GM21515 (cell line): ENCODE results near the gene TDRD6.
"Not testable (repeated sequence)": the region's sequence is repeated elsewhere in the genome, so short reads cannot be mapped to it uniquely, and the experiment has no call there.

Experiments
- ATAC-seq: cut with Tn5 transposase; IDR thresholded peaks from one replicate; pipeline ENCODE4 v1.9.1; 2021; ENCODE audit not compliant: unreplicated experiment

The TDRD6 gene

DNA sequence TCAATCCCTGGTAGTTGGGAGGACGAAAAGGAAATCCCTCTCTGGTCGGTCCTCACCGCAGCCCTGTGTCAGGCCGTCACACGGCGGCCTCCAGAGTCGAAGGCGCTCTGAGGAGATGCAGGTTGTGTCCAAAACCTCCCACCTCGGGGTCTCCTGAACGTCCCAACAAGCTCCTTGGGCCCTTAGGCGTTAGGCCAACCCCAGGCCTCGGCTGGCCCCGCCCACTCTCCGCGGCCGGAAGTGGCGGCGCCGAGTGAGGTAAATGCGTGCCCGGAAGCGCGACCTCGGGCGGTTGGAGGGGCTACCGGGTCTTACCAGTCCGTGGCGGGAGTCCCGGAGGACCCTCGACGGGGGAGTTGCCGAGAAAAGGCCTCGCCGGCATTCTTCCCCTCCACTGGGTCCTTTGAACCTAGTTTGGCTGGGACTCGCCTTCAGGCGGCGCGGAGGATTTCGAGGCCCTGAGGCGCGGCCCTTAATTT, at the start of gene TDRD6:
Gene TDRD6, plus strand, starts transcription at position 267 of the 479 bp plus-strand sequence. CDS start 244 bp downstream, outside the sequence.
- ATAC-seq = no peak

DNA sequence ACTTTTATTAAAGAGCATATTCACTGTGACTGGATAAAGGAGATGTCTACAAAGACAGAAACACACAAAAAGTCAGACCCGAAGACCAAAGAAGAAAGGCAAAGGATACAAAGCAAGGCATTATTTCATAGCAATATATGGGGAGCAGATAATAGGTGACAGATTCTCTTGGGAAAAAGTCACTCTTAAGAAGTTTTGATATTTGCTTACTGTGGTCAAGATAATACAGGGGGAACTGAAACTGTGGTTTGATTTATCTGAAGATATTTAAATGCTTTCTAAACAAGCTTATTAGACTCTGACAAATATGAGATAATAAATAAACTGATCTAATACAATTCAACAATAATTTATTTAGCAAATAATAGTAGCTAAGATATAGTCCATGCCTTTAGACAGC, 49.8 kb upstream of the TDRD6 start:
- no peak for ATAC-seq

DNA sequence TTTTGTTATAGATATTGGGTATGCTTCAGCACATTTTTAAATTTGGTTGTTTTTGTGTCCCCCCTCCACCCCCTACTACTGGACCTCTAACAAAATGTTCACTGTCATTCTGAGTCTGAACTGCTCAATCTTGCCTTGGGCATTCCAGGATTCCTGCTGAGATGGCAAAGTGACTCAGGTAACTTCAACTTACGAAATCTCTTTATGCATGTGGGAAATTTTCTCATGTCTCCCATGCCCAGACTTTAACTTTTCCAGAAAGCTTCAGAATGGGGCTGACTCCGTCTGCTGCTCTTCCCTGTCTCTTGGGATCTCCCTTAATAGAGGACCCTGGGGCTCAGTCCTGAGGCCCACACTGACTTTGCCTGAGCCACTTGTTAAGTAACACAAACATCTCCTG, 49.0 kb upstream of the TDRD6 start:
- ATAC-seq = no peak

- no peak for ATAC-seq
Observed at GRCh38 chr6:46642928-46643751, 44.5 kb upstream of the TDRD6 start.

GRCh38 chr6:46645265-46645664, 42.4 kb upstream of the TDRD6 start:
- ATAC-seq = no peak

DNA sequence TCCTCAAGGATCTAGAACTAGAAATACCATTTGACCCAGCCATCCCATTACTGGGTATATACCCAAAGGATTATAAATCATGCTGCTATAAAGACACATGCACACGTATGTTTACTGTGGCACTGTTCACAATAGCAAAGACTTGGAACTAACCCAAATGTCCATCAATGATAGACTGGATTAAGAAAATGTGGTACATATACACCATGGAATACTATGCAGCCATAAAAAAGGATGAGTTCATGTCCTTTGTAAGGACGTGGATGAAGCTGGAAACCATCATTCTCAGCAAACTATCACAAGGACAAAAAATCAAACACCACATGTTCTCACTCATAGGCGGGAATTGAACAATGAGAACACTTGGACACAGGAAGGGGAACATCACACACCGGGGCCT, 39.6 kb upstream of the TDRD6 start:
- ATAC-seq = not testable (repeated sequence)

DNA sequence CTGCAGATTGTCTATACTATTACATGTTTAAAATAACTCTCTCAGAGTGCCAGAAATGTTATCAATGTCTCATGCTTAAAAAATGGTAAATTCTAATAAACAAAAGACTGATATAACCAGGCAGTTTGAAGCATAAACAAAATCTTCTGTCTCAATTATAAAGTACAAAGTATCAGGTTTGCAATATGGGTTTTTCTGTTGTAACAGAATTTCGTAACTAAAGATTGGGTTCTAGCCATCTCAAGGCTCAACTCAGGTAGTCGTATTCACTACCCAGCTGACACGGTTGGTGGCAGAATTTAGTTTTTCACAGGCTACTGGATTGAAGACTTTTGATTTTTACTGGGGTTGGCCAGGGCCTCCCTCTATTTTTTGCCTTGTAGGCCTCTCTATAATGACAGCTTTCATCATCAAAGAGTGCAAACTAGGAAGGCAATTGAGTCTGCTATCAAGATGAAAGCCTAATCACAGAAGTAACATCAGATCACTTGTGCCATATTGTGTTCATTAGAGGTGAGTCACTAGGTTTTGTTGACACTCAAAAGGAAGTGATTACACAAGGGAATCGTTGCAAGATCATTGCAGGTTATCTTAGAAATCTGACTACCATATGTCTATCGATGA, 38.7 kb upstream of the TDRD6 start:
- no peak for ATAC-seq

DNA sequence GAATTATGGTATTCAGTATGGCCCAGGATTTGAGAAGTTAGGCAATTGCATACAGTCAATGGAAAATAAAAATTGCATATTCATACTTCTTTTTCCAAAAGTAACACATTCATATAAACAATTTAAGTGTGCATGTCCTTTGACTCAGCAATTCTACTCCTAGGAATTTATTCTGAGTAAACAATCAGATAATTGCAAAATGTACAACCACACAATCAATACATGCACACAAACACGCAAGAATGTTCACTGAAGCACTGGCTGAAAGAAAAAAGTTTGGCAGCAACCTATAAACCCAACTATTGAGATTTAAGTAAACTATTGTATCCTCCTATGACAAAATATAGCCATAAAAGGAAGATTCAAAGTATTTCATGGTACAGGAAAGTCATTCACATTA, 36.7 kb upstream of the TDRD6 start:
- no peak for ATAC-seq

DNA sequence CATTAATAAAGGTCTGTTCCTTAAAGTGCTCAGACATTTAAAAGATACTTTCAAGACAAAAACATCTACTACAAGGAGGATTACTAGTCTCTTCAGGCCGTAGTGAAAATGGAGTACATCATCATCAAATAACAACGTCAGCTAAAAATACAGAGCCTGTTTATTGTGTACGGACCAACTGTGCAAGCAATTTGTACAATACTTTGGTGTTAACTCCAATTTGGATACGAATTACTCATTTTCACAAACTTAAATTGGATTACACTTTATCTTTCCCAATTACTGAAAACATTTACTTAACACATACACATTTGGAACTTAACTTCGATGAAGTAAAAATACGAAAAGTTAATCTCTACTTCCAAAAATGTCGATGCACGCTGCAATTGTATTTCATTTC, 35.9 kb upstream of the TDRD6 start:
- ATAC-seq = no peak

GRCh38 chr6:46652232-46652602, 35.5 kb upstream of the TDRD6 start:
- no peak for ATAC-seq

DNA sequence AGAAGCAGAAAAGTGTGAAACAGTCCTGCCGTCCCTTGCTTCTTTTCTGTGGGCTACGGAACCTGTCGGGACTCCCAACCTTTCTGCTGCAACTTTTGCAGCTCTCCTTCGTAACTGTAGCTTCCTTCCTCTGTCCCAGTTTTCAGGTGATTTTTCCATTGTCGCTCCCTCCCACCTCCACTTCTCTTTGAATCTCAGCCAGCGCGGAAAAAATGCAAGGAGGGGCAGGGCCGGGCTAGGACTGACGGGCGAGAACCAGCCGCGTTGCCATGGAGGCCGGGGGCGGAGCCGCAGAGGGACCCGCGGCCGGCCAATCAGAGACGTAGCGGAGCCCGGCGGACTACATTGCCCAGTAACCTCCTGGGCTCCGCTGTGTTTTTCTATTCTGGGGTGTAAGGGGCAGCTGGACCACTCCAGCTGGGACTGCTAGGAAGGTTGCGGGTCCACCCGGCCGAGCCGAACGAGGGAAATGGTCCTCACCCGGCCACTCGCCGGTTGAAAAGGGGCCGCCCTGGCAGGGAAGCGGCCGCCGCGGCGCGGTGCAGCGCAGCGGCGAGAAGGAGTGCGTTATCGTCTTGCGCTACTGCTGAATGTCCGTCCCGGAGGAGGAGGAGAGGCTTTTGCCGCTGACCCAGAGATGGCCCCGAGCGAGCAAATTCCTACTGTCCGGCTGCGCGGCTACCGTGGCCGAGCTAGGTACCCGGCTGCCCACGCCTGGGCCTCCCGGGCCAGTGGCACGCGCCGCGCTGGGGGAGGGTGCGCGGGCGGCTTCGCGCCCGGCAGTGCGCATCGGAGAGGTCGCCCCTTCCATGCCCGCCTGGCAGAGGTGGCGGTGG, 34.9 kb upstream of the TDRD6 start, which contains the start of the genes CYP39A1 and SLC25A27:
Gene CYP39A1, minus strand, starts transcription at position 216 of the 836 bp plus-strand sequence. CDS start 236 bp downstream, outside the sequence.
Gene SLC25A27, plus strand, starts transcription at position 373 of the 836 bp plus-strand sequence. Its CDS starts 218 bp downstream, at position 591.
- peak; percentile 100 for ATAC-seq

DNA sequence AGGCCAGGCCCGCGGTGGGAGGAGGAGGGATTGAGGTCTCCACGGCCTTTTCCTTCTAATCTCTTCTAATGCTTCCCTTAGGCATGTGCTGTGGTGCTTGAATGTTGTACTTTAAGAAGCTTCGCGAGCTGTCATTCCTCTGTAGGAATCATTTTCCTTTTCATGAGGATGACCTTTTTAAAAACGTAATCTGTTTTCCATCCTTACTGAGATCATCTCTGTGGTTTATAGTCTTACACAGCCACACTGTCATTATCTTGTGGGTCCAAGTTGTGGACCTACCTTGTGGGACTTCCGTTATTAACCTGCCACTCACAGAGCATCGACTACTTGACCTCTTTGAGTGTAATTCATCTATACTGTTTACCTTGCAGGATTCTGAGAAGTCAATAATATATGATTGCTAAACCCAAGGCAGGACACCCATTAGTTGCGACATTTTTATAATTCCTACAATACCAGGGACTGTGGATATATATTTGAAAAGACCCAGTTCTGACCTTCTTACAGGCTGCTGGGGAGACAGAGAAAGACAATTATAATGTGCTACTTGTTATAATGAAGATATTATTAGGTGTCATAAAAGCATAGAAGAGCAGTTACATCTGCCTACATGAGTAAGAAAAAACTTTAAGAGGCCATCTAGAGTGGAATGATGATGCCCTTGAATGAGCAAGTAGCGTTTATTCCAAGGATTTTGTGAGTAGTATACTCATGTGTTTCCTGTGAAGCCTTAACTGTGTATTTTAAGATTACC, 34.1 kb upstream of the TDRD6 start:
- ATAC-seq = no peak

- ATAC-seq = no peak
Observed at GRCh38 chr6:46655803-46656202, 31.9 kb upstream of the TDRD6 start.

- ATAC-seq = no peak
Observed at GRCh38 chr6:46657642-46658041, 30.0 kb upstream of the TDRD6 start.

DNA sequence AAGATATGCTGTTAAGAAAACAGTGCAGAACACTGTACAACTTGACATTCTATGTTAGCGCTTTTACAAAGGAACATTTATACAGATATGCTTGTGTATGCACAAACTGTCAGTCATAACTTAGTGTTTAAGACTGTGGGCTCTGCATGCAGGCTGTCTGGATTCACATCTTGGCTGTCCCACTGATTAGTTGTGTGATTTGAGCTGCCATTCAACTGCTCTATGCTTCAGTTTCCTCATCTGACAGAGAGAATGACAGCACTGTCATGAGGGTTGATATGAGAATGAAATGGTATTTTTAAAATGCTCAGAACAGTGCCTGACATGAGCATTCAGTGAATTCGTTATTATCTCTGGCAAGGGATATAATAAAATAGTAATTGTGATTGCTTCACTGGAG, 26.2 kb upstream of the TDRD6 start:
- no peak for ATAC-seq

DNA sequence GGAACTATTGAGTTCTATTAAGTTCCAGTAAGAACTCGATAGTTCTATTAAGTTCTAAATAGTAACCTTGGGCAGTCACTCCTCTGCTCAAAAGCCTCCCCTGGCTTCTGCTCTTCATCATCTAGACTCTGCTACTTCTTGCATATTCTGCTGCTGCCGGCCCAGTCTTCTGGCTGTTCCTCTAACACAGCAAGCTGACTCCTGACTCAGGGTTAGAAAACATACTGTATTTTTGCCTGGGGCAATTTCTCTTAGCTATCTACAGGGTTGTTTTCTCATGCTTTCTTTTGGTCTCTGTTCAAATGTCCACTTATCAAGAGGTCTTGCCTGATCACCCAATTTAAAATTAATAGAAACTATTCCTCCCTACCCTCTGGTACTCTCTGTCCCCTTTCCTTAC, 20.3 kb upstream of the TDRD6 start:
- ATAC-seq = no peak

DNA sequence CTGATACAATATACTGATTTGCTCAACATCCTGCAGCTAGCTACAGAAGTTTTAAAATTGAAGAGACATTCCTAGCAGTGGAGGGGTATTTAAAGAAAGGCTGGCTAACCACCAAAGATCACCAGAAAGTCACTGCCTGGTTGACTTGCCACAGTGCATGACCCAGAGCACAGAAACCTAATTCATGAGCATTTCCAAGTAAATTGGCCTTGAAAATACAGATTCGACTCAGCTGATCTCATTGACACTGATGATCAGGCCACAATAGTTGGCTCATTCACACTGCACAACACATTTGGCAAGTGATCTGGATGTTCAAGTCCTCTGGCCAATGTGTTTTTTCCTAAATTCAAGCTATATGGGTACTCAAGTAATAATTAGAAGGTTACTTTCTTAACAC, 13.3 kb upstream of the TDRD6 start:
- ATAC-seq = no peak

DNA sequence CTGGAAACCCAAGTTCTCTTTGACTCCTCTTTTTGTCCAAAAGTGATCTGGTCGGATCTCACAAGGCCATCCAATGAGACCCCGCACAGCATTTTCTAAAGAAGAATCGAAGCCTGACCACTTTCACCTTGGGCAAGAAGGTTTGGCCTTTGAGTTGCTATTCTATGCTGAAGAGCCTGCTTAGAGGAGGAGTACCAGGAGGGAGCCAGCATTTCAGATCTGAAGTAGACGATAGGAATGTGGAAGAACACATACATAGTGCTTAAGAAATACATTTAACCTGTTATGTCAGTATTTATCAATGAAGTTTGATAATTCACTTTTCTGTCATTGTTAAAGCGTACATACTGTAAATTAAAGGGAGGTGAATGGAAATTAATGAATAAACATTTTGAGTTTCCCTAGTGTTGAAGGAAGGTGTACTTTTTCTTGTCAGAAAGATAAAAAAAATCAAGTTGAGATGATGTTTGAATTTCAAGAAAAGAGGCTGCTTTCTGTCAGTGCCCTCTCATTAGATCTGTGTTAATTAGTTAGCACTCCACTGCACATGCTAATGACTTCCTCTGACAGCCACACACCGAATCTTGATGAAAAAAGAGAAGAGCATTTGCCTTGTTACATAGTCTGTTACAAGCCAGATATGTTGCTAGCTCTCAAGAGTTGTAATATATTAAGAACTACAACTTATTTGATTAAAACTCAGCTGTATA, 10.9 kb upstream of the TDRD6 start:
- ATAC-seq = no peak

DNA sequence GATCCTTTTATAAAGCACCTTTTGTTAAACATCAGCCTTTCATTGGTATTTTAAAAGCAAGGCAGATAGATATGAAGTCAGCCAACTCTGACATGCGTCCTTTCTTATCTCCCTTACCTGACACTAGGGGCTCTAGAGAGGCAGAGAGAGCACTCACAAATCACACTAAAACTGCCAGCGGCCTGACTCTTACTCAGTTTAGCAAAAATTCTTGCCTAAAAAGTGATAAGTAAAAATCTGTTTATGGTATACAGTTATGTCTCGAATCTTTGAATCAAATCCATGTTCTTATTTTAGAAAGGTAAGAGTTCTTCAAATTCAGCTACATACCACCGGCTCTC, 10.4 kb upstream of the TDRD6 start:
- no peak for ATAC-seq

DNA sequence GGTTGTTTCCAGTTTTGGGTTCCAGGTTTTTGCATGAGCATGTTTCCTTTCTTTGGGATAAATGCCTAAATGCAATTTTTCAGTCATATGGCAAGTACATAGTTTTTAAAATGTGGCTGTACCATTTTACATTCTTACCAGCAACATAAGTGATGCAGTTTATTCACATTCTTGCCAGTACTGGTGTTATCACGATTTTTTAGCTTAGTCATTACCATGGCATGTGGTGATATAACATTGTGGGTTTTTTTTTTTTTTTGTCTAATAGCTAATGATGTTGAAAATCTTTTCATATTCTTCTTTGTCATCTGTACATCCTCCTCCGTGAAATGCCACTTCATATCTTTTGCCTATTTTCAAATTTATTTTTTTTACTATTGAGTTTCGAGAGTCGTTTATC, 2.9 kb upstream of the TDRD6 start:
- ATAC-seq = no peak
